IPS-20b (cell line): ENCODE measurements around the gene IQSEC3.

Experiments
- H3K27ac ChIP-seq: one replicate; pipeline ENCODE4 v1.5.1; 2013; ENCODE audit warnings: low read length
- H3K27me3 ChIP-seq: 2 replicates; pipeline ENCODE4 v1.6.1; 2013; ENCODE audit warnings: mild to moderate bottlenecking, low read length, inconsistent platforms; ENCODE audit not compliant: insufficient read depth
- H3K36me3 ChIP-seq: 2 replicates; pipeline ENCODE4 v1.6.1; 2013; ENCODE audit warnings: low read depth, mild to moderate bottlenecking, inconsistent platforms, low read length, moderate library complexity; ENCODE audit not compliant: insufficient read depth
- H3K4me1 ChIP-seq: 2 replicates; pipeline ENCODE4 v1.6.1; 2013; ENCODE audit warnings: mild to moderate bottlenecking, control low read depth, inconsistent platforms, low read length, moderate library complexity; ENCODE audit not compliant: insufficient read depth
- H3K4me3 ChIP-seq: 2 replicates; pipeline ENCODE4 v1.5.1; 2013; ENCODE audit warnings: mild to moderate bottlenecking, low read length, inconsistent platforms
- H3K9ac ChIP-seq: 2 replicates; pipeline ENCODE4 v1.6.1; 2013; ENCODE audit warnings: low read depth, mild to moderate bottlenecking, inconsistent platforms, low read length, moderate library complexity
- H3K9me3 ChIP-seq: 2 replicates; pipeline ENCODE4 v1.6.1; 2013; ENCODE audit warnings: mild to moderate bottlenecking, low read depth, low read length, inconsistent platforms; ENCODE audit not compliant: insufficient read depth

Gene IQSEC3

GRCh38 chr12:89653-90052 is 23.1 kb downstream of the IQSEC3 start:
- Histone ChIP-seq H3K27ac (no peak overlapping the region), H3K27me3 (no peaks in the 10 kb centered on the region), H3K36me3 (no peaks in the 10 kb centered on the region)

DNA sequence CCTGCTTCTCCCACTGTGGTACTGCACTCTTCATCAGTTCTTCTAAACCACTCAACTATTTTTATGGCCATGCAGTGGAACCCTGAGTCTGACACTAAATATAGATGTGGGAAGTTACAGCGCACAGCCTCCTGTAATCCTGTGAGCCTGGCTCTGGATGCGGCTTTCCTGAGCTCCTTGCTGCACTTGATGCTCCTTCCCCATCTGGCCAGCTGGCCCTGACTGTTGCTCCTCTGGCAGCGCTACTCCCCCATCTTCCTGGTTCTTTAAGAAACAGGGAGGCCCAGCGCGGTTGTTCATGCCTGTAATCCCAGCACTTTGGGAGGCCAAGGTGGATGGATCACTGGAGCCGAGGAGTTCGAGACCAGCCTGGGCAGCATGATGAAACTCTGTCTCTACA is 24.6 kb downstream of the IQSEC3 start:
- H3K4me3 ChIP-seq: no peak overlapping the region
- H3K36me3 ChIP-seq: no peaks in the 10 kb centered on the region
- H3K9ac ChIP-seq: no peak overlapping the region
- no peaks in the 10 kb centered on the region for H3K4me1 ChIP-seq
- no peak overlapping the region for H3K27ac ChIP-seq
- H3K27me3 ChIP-seq: no peaks in the 10 kb centered on the region
- H3K9me3 ChIP-seq: peaks cover 13% of the 10 kb centered on the region; the same call in 1 of the 2 replicates

More at GRCh38 chr12:89653-90052, 23.1 kb downstream of the IQSEC3 start:
- H3K4me1 ChIP-seq: no peaks in the 10 kb centered on the region
- no peak overlapping the region for H3K4me3 ChIP-seq
- H3K9me3 ChIP-seq: peaks cover 13% of the 10 kb centered on the region; the same call in 1 of the 2 replicates
- H3K9ac ChIP-seq: no peak overlapping the region

- Histone ChIP-seq H3K9ac (no peak overlapping the region), H3K27ac (no peak overlapping the region), H3K36me3 (no peaks in the 10 kb centered on the region), H3K4me3 (no peak overlapping the region), H3K4me1 (no peaks in the 10 kb centered on the region), H3K9me3 (peaks cover 13% of the 10 kb centered on the region; the same call in 1 of the 2 replicates), H3K27me3 (peaks cover 5% of the 10 kb centered on the region)
Measured at GRCh38 chr12:93266-94005, 26.9 kb downstream of the IQSEC3 start.

DNA sequence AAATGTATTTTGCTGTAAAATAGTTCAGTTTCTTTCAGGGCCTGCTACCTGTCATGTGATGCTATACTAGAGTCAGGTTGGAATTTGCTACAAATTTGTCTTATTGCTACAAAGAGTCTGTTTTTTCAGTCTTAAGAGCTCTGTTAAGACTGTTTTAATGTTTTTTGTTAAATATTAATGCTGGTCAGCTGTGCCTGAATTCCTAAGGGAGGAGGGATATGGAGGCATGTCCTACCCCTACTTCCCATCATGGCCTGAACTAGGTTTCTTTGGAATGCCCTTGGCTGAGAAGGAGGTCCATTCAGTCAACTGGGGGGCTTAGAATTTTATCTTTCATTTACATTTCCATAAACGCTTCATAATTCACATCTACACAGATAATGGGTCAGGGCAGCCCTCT is 30.0 kb downstream of the IQSEC3 start:
- peaks cover 6% of the 10 kb centered on the region; the same call in 1 of the 2 replicates for H3K4me1 ChIP-seq
- no peaks in the 10 kb centered on the region for H3K9me3 ChIP-seq
- H3K27ac ChIP-seq: no peak overlapping the region
- no peak overlapping the region for H3K4me3 ChIP-seq
- no peak overlapping the region for H3K9ac ChIP-seq
- no peaks in the 10 kb centered on the region for H3K36me3 ChIP-seq
- peaks cover 33% of the 10 kb centered on the region for H3K27me3 ChIP-seq

DNA sequence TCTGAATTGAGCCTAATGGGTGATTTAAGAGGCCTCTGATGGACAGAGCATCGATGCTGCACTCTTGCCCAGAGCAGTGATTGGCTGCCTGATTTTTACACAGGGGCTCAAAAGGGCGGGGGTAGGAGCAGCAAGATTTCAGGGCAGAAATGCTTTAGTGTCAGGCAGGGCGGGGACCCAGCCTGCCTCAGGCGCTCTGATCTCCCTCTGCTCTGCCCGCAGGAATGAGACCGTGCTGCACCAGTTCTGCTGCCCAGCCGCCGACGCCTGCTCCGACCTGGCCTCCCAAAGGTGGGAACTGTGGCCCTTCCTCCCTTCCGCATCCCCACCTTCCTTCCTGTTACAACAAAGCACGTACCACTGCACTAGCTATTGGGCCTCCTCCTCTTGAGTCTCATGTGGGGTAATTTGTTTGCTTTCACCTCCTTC is 32.4 kb downstream of the IQSEC3 start:
- Histone ChIP-seq H3K9me3 (no peaks in the 10 kb centered on the region), H3K27me3 (peaks cover 33% of the 10 kb centered on the region), H3K36me3 (no peaks in the 10 kb centered on the region), H3K4me3 (peak overlapping the region; percentile 50; the same call in 1 of the 2 replicates), H3K9ac (peak overlapping the region; percentile 36; the same call in 1 of the 2 replicates), H3K27ac (no peak overlapping the region), H3K4me1 (peaks cover 9% of the 10 kb centered on the region; the same call in 1 of the 2 replicates)

DNA sequence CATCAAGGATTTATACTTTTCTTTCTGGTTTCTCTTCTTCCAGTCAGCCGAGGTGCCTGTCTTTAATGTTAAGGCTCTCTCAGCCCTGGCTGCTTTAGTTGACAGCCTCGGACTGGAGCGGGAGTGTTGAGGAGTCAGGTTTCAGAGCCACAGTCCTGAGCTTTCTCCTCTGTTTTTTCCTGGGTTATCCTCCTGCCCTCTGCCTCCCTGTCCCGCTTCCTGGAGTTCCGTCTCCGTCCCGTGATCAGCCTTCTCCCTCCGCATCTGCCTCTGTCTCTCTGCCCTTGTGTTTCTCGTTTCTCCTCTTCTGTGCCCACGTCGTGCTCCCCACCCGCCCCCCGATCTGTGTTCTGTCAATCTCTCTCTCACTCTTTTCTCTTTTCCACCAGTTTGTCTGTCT is 33.0 kb downstream of the IQSEC3 start:
- Histone ChIP-seq H3K4me3 (peak overlapping the region; percentile 50; the same call in 1 of the 2 replicates), H3K9me3 (no peaks in the 10 kb centered on the region), H3K4me1 (peaks cover 9% of the 10 kb centered on the region; the same call in 1 of the 2 replicates), H3K36me3 (no peaks in the 10 kb centered on the region), H3K27me3 (peaks cover 33% of the 10 kb centered on the region), H3K9ac (0 out of 2 replicates have a peak overlapping the region, but pooled peaks have one; percentile 36), H3K27ac (no peak overlapping the region)

GRCh38 chr12:101969-102878 is 35.7 kb downstream of the IQSEC3 start:
- Histone ChIP-seq H3K4me1 (peaks cover 9% of the 10 kb centered on the region; the same call in 1 of the 2 replicates), H3K27ac (no peak overlapping the region), H3K9me3 (no peaks in the 10 kb centered on the region), H3K36me3 (no peaks in the 10 kb centered on the region), H3K9ac (no peak overlapping the region), H3K27me3 (peaks cover 33% of the 10 kb centered on the region), H3K4me3 (peak overlapping the region; percentile 62; the same call in 1 of the 2 replicates)

DNA sequence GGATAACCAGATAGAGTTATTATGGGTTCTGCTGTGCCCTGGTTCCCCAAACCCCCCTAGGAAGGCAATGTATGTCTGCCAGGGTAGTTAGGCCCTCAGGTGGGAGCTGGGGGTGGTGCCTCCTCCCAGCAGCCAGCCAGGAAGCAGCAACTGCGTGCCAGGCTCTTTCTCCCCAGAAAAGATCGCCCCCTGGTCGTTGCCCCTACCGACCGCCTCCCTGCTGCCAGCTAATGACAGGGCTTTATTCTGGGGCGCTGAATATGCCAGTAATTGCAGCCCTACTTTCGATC is 36.3 kb downstream of the IQSEC3 start:
- Histone ChIP-seq H3K27me3 (peaks cover 33% of the 10 kb centered on the region), H3K4me3 (peak overlapping the region; percentile 62; the same call in 1 of the 2 replicates), H3K9ac (no peak overlapping the region), H3K27ac (no peak overlapping the region), H3K4me1 (peaks cover 9% of the 10 kb centered on the region; the same call in 1 of the 2 replicates), H3K9me3 (no peaks in the 10 kb centered on the region), H3K36me3 (no peaks in the 10 kb centered on the region)

DNA sequence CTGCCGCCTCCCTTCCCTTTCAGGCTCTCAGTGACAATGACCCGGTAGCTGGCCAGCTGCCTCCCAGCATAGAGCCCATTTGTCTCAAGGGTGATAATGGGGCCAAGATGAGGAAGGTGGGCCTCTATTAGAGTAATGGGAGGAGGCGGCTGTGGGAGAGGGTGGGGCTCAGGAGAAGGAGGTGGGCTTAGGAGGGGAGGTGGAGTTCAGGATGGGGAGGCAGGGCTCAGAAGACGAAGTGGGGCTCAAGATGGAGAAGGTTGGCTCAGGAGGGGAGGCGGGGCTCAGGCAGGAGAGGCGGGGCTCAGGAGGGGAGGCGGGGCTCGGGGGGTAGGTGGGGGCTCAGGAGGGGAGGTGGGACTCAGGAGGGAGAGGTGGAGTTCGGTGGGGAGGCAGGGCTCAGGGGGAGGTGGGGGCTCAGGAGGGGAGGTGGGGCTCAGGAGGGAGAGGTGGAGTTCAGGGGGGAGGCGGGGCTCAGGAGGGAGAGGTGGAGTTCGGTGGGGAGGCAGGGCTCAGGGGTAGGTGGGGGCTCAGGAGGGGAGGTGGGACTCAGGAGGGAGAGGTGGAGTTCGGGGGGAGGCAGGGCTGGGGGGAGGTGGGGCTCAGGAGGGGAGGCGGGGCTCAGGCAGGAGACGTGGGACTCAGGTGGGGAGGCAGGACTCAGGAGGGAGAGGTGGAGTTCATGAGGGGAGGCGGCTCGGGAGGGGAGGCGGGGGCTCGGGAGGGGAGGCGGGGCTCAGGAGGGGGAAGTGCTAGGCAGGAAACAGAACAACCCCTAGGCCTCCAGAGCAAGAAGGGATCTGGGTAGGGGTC is 36.8 kb downstream of the IQSEC3 start:
- H3K9ac ChIP-seq: no peak overlapping the region
- no peaks in the 10 kb centered on the region for H3K36me3 ChIP-seq
- no peak overlapping the region for H3K27ac ChIP-seq
- H3K4me1 ChIP-seq: peaks cover 9% of the 10 kb centered on the region; the same call in 1 of the 2 replicates
- peaks cover 28% of the 10 kb centered on the region for H3K27me3 ChIP-seq
- peak overlapping the region; percentile 62; the same call in 1 of the 2 replicates for H3K4me3 ChIP-seq
- H3K9me3 ChIP-seq: no peaks in the 10 kb centered on the region

DNA sequence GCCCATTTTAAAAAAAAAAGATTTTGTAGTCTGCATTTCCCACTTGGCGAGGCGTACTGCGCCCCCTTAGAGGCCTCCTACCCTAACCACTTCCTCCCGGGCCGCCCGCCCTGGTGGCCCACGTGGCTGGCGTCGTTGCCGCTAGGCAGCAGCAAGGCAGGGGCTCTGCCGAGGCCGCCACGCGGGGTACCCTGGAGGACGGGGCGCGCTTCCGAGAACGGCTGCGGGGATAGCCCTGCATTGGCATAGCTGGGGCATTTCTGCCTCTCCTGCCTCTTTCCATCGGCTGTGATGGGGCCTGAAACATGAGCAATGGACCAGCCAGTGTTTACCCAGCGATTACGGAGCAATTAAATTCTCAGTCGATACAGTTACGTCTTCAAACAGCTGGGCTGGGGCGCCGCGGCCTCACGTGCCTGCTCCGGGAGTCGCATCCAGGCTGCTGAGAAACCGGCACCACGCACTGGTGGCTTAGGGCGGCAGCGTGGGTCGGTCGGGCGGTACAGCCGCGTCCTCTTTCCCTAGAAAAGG is 38.0 kb downstream of the IQSEC3 start:
- no peak overlapping the region for H3K9ac ChIP-seq
- H3K4me1 ChIP-seq: peaks cover 7% of the 10 kb centered on the region; the same call in 1 of the 2 replicates
- no peaks in the 10 kb centered on the region for H3K36me3 ChIP-seq
- no peak overlapping the region for H3K4me3 ChIP-seq
- no peak overlapping the region for H3K27ac ChIP-seq
- peaks cover 15% of the 10 kb centered on the region for H3K27me3 ChIP-seq
- no peaks in the 10 kb centered on the region for H3K9me3 ChIP-seq

DNA sequence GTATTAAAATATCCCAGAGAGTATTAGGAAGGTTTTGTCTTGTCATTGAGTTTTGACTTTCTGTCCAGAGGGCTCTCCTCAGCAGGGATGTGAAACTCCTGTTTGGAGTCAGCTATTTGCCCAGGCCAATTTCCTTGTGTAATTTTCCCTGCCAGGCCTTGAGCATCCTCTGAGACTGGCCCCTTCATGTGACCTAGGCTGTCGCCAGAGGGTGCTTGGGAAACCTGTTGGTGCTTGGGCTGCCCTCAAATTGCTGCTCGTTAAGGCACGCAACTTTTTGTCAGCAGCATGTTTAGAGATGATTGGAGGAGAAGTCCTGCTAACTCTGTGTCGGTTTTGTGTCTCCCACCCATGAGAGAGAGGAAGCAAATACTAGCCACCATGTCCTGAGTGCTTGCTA is 39.1 kb downstream of the IQSEC3 start:
- Histone ChIP-seq H3K9me3 (no peaks in the 10 kb centered on the region), H3K27ac (no peak overlapping the region), H3K9ac (no peak overlapping the region), H3K36me3 (no peaks in the 10 kb centered on the region), H3K4me3 (no peak overlapping the region), H3K27me3 (peaks cover 5% of the 10 kb centered on the region), H3K4me1 (peaks cover 18% of the 10 kb centered on the region; the same call in 1 of the 2 replicates)
